GM19035 (cell line): ENCODE measurements around the gene JPH3.
"Not testable (repeated sequence)": the region's sequence is repeated elsewhere in the genome, so short reads cannot be mapped to it uniquely, and the experiment has no call there.

Experiments
- ATAC-seq: cut with Tn5 transposase; IDR thresholded peaks from one replicate; pipeline ENCODE4 v1.9.1; 2021; ENCODE audit not compliant: unreplicated experiment

The JPH3 gene

GRCh38 chr16:87572959-87573358 is 29.3 kb upstream of the JPH3 start:
- no peak for ATAC-seq

DNA sequence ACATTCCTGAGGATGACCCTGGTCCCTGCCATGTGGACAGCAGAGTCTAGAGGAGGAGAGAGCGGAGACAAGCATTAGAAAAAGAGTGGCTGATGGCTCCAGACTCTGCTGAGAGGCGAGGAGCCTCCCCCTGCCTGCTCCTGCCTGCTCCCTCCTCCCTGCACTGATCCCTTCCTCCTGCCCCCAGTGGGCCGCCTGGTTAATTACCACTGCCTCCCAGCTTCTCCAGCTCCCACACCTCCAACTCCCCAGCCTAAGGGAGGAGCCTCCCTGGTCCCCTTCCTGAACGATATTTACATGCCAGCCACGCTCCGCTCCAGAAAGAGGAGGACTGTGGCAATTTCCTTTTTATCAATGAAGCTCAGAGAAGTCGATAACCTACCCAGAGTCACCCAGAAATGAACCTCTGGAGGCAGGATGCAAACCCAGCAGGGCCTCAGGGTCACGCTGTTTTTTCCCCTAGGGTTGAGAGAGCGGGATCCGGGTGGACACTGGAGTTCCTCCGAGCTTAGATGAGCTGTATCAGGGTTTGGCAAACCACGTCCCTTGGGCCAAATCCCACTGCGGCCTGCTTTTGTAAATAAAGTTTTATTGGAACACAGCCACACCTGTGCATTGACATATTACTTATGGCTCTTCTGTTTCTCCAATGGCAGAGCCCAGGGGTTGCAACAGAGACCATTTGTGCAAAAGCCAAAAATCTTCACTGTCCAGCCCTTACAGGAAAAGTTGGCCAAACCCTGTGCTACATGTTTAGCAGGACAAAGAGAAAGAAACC is 27.1 kb upstream of the JPH3 start:
- no peak for ATAC-seq

DNA sequence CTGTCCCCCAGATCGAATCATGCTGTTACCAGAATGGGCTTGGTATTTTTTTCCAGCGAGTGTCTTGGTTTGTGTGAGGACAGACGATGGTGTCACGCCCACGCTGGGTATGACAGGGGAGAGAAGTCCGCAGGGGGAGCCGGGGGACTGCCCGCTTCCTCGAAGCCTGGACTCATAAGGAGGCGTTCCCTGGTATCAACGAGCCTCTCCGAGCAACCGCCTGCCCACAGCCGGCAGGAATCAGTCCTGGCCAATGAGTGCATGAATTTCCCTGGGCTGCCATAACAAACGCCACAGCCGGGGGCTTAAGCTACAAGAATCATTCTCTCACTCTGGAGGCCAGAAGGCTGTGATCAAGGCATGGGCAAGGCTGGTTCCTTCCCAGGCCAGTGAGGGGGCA is 26.1 kb upstream of the JPH3 start:
- ATAC-seq: no peak

- not testable (repeated sequence) for ATAC-seq
Measured at GRCh38 chr16:87578142-87578930, 24.0 kb upstream of the JPH3 start.

DNA sequence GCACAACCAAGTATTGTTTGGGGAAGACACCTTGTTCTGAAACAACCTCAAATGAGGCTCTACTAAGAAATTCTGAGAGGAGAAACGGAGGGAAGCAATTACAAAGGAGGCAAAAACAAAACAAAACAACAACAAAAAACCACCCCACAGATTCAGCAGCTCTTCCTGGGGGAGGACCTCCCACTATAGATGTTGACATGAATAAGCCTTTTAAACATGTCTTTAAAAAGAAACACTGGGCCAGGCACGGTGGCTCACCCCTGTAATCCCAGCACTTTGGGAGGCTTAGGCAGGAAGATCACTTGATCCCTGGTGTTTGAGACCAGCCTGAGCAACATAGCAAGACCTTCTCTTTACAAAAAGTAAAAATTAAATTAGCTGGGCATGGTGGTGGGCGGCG is 22.6 kb upstream of the JPH3 start:
- no peak for ATAC-seq

DNA sequence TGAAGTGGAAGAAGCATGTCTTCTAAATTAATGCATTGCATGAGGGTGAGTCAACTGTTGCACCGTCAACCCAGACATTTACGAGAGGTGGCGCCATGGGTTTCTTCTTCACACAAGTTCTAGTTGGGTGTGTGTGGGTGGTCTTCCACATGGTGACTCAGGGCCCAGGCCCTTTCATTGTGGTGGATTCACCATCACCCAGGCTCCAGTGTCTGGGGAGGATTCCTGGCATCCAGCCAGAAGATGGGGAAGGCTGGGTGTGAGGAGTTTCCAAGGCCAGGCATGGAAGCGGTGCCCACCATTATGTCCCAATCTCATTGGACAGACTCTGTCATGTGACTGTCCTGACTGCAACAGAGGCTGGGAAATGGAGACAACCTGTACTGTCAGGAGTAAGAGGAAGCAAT is 21.4 kb upstream of the JPH3 start:
- ATAC-seq: no peak

DNA sequence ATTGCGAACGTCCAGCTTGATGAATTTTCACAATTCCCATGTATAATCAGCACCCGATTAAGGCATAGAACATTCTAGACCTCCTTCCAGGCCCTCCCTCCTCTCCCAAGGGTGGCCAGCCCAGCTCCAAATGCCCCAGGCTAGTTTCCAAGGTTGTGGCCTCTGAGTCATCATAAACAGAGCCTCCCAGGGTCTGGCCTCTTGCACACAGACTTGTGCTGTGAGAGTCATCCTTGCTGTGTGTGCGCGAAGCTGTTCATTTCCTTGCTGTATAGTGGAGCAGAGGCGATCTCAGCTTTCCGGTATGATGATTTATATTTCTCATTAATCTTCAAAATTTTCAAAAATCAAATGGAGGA is 20.5 kb upstream of the JPH3 start:
- no peak for ATAC-seq

GRCh38 chr16:87582216-87582965 is 19.9 kb upstream of the JPH3 start:
- ATAC-seq: no peak

DNA sequence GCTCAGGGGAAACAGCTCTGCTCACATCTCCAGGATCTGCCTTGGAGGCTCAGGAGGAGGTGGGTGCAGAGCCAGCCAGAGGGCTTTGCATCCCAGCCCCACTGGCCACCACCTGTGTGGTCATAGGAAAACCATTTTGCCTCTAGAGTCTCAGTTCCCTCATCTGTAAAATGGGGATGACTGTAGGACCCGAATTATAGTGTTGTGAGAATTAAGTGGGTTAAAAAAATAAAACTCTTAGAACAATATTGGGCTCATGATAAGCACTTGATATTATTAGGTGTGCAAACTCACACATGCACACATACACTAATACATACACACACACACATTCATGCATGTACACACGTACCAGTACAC is 19.4 kb upstream of the JPH3 start:
- no peak for ATAC-seq

GRCh38 chr16:87583453-87584131 is 18.7 kb upstream of the JPH3 start:
- no peak for ATAC-seq

- ATAC-seq: no peak
Measured at GRCh38 chr16:87584271-87584670, 18.0 kb upstream of the JPH3 start.

DNA sequence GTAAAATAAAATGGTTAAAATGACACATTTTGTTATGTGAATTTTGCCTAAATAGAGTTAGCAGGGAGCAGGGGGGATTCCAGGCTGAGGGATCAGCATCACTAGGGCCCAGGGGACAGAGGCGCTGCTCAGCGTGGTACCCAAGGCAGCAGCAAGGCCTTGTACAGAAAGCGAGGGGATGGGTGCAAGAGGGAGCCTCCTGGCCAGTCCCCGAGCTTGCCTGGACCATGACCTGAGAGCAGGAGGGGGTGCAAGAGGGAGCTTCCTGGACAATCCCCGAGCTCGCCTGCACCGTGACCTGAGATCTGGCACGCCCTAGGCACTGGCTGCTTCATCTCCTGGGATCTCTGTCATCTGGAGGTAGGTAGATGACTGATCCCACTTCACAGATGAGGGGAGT is 17.3 kb upstream of the JPH3 start:
- ATAC-seq: no peak

DNA sequence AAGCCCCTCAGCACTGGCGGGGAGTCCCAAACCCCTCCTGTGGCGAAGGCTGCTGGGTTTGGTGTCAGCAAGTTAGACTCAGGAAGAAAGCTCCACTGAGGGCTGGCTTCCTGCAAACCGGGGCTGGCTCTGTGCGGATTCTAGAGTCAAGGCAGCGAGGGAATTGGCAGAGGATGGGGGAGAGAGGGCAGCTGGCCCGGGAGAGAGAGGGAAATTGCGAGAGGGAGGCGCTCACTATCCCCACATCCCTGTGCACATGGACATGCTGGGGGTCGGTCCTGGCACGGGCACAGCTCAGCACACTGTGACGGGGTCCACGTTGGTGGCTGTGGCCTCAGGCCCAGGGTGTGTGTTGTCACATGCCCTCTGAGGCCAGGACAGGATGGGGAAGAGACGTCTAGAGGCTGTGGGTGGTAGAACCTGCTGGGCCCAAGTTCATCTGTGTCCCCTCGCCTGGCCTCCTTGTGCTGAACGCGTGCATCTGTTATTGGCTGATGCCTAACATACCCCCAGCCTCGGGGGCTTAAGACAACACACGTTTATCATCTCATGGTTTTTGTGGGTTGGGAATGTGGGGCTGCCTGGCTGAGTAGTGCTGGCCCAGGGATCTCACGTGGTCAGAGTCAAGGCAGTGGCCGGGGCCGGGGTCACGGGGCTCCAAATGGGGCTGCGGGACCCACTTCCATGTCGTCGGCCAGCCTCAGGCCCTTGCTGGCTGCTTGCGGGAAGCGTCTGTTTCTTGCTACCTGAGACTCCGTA is 16.7 kb upstream of the JPH3 start:
- ATAC-seq: no peak

- ATAC-seq: no peak
Measured at GRCh38 chr16:87586201-87586782, 16.0 kb upstream of the JPH3 start.

DNA sequence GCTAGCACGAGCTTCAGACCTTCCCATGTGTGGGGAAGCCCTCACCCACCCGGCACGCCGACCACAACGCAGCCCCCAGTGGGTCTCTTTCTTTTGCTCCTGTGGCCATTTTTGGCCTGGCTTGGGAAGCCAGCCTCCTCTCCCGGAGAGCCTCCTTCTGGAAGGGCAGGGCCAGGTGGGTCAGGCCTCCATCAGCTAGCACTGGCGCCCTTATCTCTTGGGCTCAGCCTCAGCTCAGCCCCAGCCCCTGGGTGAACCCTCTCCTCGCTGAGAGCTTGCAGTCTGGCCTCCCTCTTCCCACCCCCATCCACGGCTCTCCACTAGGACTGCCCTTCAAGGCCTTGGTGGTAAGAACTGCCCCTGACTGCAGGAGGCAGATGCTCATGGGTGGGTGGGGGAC is 14.7 kb upstream of the JPH3 start:
- ATAC-seq: no peak

DNA sequence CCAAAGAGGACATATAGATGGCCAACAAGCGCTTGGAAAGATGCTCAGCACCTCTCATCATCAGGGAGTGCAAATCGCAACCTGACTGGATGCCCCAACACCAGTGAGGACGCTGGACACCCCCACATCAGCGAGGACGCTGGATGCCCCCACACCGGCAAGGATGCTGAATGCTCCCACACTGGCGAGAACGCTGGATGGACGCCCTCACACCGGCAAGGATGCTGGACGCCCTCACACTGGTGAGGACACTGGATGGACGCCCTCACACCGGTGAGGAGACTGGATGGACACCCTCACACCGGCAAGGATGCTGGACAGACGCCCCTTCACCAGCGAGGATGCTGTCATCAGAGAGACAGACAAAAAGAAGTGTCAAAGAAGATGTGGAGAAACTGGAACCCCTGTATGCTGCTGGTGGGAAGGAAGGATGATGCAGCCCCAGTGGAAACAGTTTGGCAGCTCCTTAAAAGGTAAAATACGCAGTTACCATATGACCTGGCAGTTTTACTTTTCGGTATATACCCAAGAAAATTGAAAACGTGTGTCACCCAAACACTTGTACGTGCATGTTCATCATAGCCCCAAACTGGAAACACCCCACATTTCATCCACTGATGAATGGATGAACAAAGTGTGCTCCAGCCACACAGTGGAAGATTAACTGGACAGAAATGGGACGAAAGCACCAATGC is 10.1 kb upstream of the JPH3 start:
- no peak for ATAC-seq

- ATAC-seq: no peak
Measured at GRCh38 chr16:87593710-87594258, 8.5 kb upstream of the JPH3 start.

- no peak for ATAC-seq
Measured at GRCh38 chr16:87595712-87596111, 6.6 kb upstream of the JPH3 start.

GRCh38 chr16:87597324-87597830 is 4.9 kb upstream of the JPH3 start:
- ATAC-seq: no peak
